PC-3 (cell line): Measurements from ENCODE around the gene SLC16A11. TPM values are rescaled to one million over a fixed set of nuclear protein-coding genes. Genes with fewer than 3 reads are reported as not detected.

Experiments used
- ATAC-seq: fragments of 200-7000 bp; cut with Tn5 transposase; 2 replicates; pipeline ENCODE4 v1.9.1; 2020; ENCODE audit warnings: mild to moderate bottlenecking, moderate library complexity
- BruUV-seq: library from RNA; stranded (reverse); fragments of 400-500 nt; replicated peaks from 2 replicates; lab custom pipeline; 2021; lab: Mats Ljungman, UMichigan
- CTCF ChIA-PET: fragments of 300-600 bp; sonication (Branson Sonifier 250); formaldehyde crosslinking; loops from one replicate; lab custom pipeline; 2022; ENCODE audit warnings: antibody characterized with exemption; lab: Charles Lee
- POLR2A ChIA-PET: fragments of 300-600 bp; sonication (Branson Sonifier 250); formaldehyde crosslinking; loops from one replicate; lab custom pipeline; 2022; ENCODE audit warnings: antibody characterized with exemption; ENCODE audit not compliant: unreplicated experiment; lab: Charles Lee
- DNase-seq: peaks from one replicate; pipeline ENCODE4 v3.0.0-alpha.2; 2015
- H2AFZ ChIP-seq: fragments of 300-600 bp; sonication (generic); 2 replicates; pipeline ENCODE4 v1.6.0; 2016; ENCODE audit warnings: antibody characterized with exemption, low read length
- H3F3A ChIP-seq: fragments of 300-600 bp; sonication (generic); one replicate; pipeline ENCODE4 v1.6.0; 2017; ENCODE audit warnings: antibody characterized with exemption, low read length, control low read depth, mild to moderate bottlenecking; ENCODE audit not compliant: unreplicated experiment
- H3K27ac ChIP-seq: fragments of 300-600 bp; sonication (generic); 2 replicates; pipeline ENCODE4 v1.5.1; 2016; ENCODE audit warnings: mild to moderate bottlenecking, low read length
- H3K27me3 ChIP-seq: fragments of 300-600 bp; sonication (generic); 2 replicates; pipeline ENCODE4 v1.6.1; 2016; ENCODE audit warnings: low read length, mixed read lengths
- H3K36me3 ChIP-seq: fragments of 300-600 bp; sonication (generic); 2 replicates; pipeline ENCODE4 v1.6.1; 2016; ENCODE audit warnings: low read depth, mixed run types, low read length, mixed read lengths
- H3K4me1 ChIP-seq: fragments of 300-600 bp; sonication (generic); 2 replicates; pipeline ENCODE4 v1.5.1; 2016; ENCODE audit warnings: low read length; ENCODE audit not compliant: insufficient read depth
- H3K4me2 ChIP-seq: fragments of 300-600 bp; sonication (generic); 2 replicates; pipeline ENCODE4 v1.6.0; 2016; ENCODE audit warnings: low read length
- H3K4me3 ChIP-seq: fragments of 300-600 bp; sonication (generic); 2 replicates; pipeline ENCODE4 v1.5.1; 2016; ENCODE audit warnings: mild to moderate bottlenecking, low read length, mixed read lengths
- H3K79me2 ChIP-seq: fragments of 300-600 bp; sonication (generic); 2 replicates; pipeline ENCODE4 v1.6.1; 2017; ENCODE audit warnings: low read length, mixed read lengths
- H3K9ac ChIP-seq: fragments of 300-600 bp; sonication (generic); 2 replicates; pipeline ENCODE4 v1.6.0; 2016; ENCODE audit warnings: mild to moderate bottlenecking, low read length
- H3K9me2 ChIP-seq: fragments of 300-600 bp; sonication (generic); replicated peaks from 2 replicates; pipeline ENCODE4 v1.6.1; 2016; ENCODE audit warnings: mixed run types, low read length, mixed read lengths
- H3K9me3 ChIP-seq: fragments of 300-600 bp; sonication (generic); 2 replicates; pipeline ENCODE4 v1.6.1; 2016; ENCODE audit warnings: low read length, mixed read lengths
- H4K20me1 ChIP-seq: fragments of 300-600 bp; sonication (generic); 2 replicates; pipeline ENCODE4 v1.6.1; 2016; ENCODE audit warnings: low read length, mixed read lengths
- CTCF ChIP-seq: fragments of 300-600 bp; sonication (generic); conservative IDR thresholded peaks from 2 replicates; pipeline ENCODE4 v1.5.1; 2017; ENCODE audit warnings: antibody characterized with exemption, low read depth, mild to moderate bottlenecking, low read length
- EZH2 ChIP-seq: fragments of 300-600 bp; sonication (generic); IDR thresholded peaks from one replicate; pipeline ENCODE4 v1.6.1; 2017; ENCODE audit warnings: antibody characterized with exemption, mild to moderate bottlenecking, low read length; ENCODE audit not compliant: unreplicated experiment
- EZH2phosphoT487 ChIP-seq: fragments of 300-600 bp; sonication (generic); IDR thresholded peaks from 2 replicates; pipeline ENCODE4 v1.6.1; 2018; ENCODE audit warnings: mild to moderate bottlenecking, antibody characterized with exemption, low read length, borderline replicate concordance
- intact Hi-C: fragments of 100-400 bp; cut with micrococcal nuclease; formaldehyde crosslinking; loops from 2 replicates; pipeline ENCODE4 v1.9.0; 2023
- total RNA-seq: library from RNA; depleted of rRNA; stranded (reverse); fragments of >200 nt; gene quantifications from 2 replicates; pipeline ENCODE4 v1.2.3, GENCODE V29; 2014

The SLC16A11 gene
- total RNA-seq, 1 experiment from 2014 or later: not detected

GRCh38 chr17:7020894-7021664, 22.8 kb downstream of the SLC16A11 start:
- no peaks in the 10 kb centered on the region for H3K36me3 ChIP-seq
- no peaks in the 10 kb centered on the region for H4K20me1 ChIP-seq
- no peaks in the 10 kb centered on the region for H3K27me3 ChIP-seq
- H2AFZ ChIP-seq: peak overlapping the region; percentile 92; the same call in 1 of the 2 replicates
- H3F3A ChIP-seq: no peaks in the 10 kb centered on the region
- TF ChIP-seq CTCF (no peak), EZH2phosphoT487 (no peak), EZH2 (no peak)
- ATAC-seq (no peak), DNase-seq (no peak)
- H3K4me3 ChIP-seq: no peak overlapping the region
- POLR2A ChIA-PET: interaction anchor here (0.9 kb wide), 1 partner anchor 14 kb away, joined by 3 read pairs; the partner anchor contains the start of gene SLC16A13
- H3K9me2 ChIP-seq: no peaks in the 10 kb centered on the region
- CTCF ChIA-PET: no interaction called here
- H3K9ac ChIP-seq: no peak overlapping the region
- 0 out of 2 replicates have a peak overlapping the region, but pooled peaks have one; percentile 82 for H3K4me2 ChIP-seq
- H3K79me2 ChIP-seq: no peaks in the 10 kb centered on the region
- H3K4me1 ChIP-seq: peaks cover 12% of the 10 kb centered on the region; the same call in 1 of the 2 replicates
- H3K9me3 ChIP-seq: no peaks in the 10 kb centered on the region
- no peak overlapping the region for H3K27ac ChIP-seq
- intact Hi-C loops: loop anchor here (1.0 to 5.0 kb wide), 3 partner anchors 110 to 354 kb away; no protein-coding TSS in a partner anchor
- BruUV-seq: no TSS peak

GRCh38 chr17:7019839-7020519, 23.9 kb downstream of the SLC16A11 start:
- H3K4me3 ChIP-seq: peak overlapping the region; percentile 71
- no peaks in the 10 kb centered on the region for H3K9me3 ChIP-seq
- H3K27me3 ChIP-seq: no peaks in the 10 kb centered on the region
- no peaks in the 10 kb centered on the region for H4K20me1 ChIP-seq
- no peaks in the 10 kb centered on the region for H3K79me2 ChIP-seq
- H3K27ac ChIP-seq: no peak overlapping the region; the same call in 1 of the 2 replicates
- H3K9ac ChIP-seq: peak overlapping the region; percentile 75
- no peaks in the 10 kb centered on the region for H3K9me2 ChIP-seq
- TF ChIP-seq EZH2 (no peak), EZH2phosphoT487 (no peak), CTCF (no peak)
- ATAC-seq (peak; percentile 14), DNase-seq (peak; percentile 51)
- no peaks in the 10 kb centered on the region for H3F3A ChIP-seq
- no peaks in the 10 kb centered on the region for H3K36me3 ChIP-seq
- ChIA-PET POLR2A (interaction anchor here (0.6 kb wide), 1 partner anchor 368 kb away, joined by 3 read pairs; the partner anchor contains the start of genes C17orf100 and MED31), CTCF (no interaction called here)
- H2AFZ ChIP-seq: peak overlapping the region; percentile 97
- H3K4me1 ChIP-seq: peaks cover 19% of the 10 kb centered on the region
- intact Hi-C loops: loop anchor here (5.0 kb wide), 2 partner anchors 178 to 353 kb away; no protein-coding TSS in a partner anchor
- peak overlapping the region; percentile 94 for H3K4me2 ChIP-seq
- no TSS peak for BruUV-seq
